ENCODE measurements around the gene PPA2.

DNA sequence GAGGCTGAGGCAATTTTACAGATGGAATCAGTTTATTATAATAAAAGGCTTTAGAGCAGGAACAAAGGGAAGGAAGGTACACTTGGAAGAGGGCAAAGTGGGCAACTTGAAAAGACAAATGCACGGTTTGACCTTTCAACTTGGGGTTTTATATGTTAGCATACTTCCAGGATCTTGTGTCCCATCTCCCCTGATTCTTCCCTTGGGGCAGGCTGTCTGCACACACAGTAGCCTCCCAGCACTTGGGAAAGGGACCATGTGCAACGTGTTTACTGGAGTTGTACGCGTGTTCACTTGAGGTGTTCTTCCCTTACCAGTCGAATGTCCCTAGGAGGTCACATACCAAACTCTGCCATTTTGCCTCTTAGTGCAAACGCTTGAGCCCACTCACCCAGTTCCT, 7.3 kb downstream of the PPA2 start:
- no peak for TF ChIP-seq POLR2A (IDR thresholded peaks at IDR 0.05)
- TF ChIP-seq POLR2AphosphoS5 (IDR thresholded peaks at IDR 0.05) = no peak

All from prostate gland (tissue), 1 donor.